Measurements from ENCODE around the gene NFATC2.

GRCh38 chr20:51444922-51445438 is 97.5 kb downstream of the NFATC2 start:
- TF ChIP-seq POLR2A (IDR thresholded peaks at IDR 0.05), result no peak
- TF ChIP-seq, protein P1, sequence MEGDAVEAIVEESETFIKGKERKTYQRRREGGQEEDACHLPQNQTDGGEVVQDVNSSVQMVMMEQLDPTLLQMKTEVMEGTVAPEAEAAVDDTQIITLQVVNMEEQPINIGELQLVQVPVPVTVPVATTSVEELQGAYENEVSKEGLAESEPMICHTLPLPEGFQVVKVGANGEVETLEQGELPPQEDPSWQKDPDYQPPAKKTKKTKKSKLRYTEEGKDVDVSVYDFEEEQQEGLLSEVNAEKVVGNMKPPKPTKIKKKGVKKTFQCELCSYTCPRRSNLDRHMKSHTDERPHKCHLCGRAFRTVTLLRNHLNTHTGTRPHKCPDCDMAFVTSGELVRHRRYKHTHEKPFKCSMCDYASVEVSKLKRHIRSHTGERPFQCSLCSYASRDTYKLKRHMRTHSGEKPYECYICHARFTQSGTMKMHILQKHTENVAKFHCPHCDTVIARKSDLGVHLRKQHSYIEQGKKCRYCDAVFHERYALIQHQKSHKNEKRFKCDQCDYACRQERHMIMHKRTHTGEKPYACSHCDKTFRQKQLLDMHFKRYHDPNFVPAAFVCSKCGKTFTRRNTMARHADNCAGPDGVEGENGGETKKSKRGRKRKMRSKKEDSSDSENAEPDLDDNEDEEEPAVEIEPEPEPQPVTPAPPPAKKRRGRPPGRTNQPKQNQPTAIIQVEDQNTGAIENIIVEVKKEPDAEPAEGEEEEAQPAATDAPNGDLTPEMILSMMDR (IDR thresholded peaks at IDR 0.05 in 4 of 5, conservative IDR thresholded peaks at IDR 0.05 in 1 of 5), result no peak
